Large intestine (tissue), 3 donors: ENCODE measurements around the gene SCUBE1. TPM values are rescaled to one million over a fixed set of nuclear protein-coding genes. Genes with fewer than 3 reads are reported as not detected.

Experiments
- DNase-seq, 2 donors: peaks; one replicate each; pipeline versions ENCODE4 v3.0.0 to v3.0.0-alpha.2; 2013
- H3K27ac ChIP-seq: one replicate; pipeline ENCODE4 v1.5.1; 2013; ENCODE audit warnings: low read length
- H3K27me3 ChIP-seq: 2 replicates; pipeline ENCODE4 v1.6.1; 2013; ENCODE audit warnings: low read length; ENCODE audit not compliant: control insufficient read depth, insufficient read depth
- H3K36me3 ChIP-seq: 2 replicates; pipeline ENCODE4 v1.6.1; 2013; ENCODE audit warnings: low read length; ENCODE audit not compliant: control insufficient read depth, insufficient read depth
- H3K4me1 ChIP-seq: one replicate; pipeline ENCODE4 v1.6.1; 2013; ENCODE audit warnings: low read length; ENCODE audit not compliant: control insufficient read depth, insufficient read depth
- H3K4me3 ChIP-seq: one replicate; pipeline ENCODE4 v1.5.1; 2013; ENCODE audit warnings: low read length
- H3K9me3 ChIP-seq: one replicate; pipeline ENCODE4 v1.6.1; 2013; ENCODE audit warnings: mild to moderate bottlenecking, low read depth, low read length, moderate library complexity; ENCODE audit not compliant: control insufficient read depth
- WGBS: methylation state at CpG from one replicate; pipeline ENCODE4 v1.1.5; 2013; ENCODE audit warnings: low lambda C conversion rate; ENCODE audit not compliant: insufficient coverage; 5-methylcytosine and 5-hydroxymethylcytosine counted together
- polyA plus RNA-seq: library from polyadenylated mRNA; unstranded; fragments of 120-200 nt; gene quantifications from one replicate; pipeline ENCODE4 v1.2.1, GENCODE V29; 2013

SCUBE1 gene
- polyA plus RNA-seq, 1 donor, result 4.4 TPM

DNA sequence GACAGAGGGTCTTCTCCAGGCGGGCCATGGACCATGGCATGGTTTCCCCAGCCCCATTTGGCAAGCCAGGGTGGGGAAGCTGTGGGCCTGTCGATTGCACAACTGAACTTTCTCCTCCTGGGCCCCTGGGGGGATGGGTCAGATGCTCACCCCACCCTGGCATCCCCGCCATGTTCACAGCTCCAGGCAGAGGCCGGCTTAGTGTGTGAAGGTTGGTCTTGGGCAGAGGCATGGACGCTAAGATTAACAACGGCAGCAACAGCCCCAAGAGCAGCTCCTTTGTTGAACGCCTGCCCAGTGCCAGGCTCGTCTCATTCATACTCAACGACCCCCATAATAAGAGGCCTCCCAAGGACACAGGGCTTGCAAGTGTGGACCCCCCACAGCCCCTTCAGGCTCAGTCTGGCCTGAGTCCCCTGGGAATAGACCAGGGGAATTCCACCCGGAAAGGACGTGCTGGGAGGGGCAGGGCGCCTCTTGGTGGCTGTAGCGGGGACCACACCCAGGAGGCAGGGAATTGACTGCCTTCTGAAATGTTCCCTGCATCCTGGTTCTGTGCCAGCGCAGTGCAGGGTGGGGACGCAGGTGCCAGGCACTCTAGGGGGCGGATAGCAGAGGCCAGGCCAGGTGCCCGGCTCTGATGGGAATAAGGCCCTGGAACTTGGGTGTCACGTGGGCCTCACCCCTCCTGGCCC is 183.5 kb downstream of the SCUBE1 start:
- no peak overlapping the region for H3K27ac ChIP-seq
- H3K27me3 ChIP-seq, result peaks cover 19% of the 10 kb centered on the region
- H3K4me3 ChIP-seq, result no peak overlapping the region
- WGBS, result no CpG with 5 or more reads among the region's 18 CpGs
- H3K4me1 ChIP-seq, result no peaks in the 10 kb centered on the region
- no peak for DNase-seq
- H3K36me3 ChIP-seq, result no peaks in the 10 kb centered on the region
- no peaks in the 10 kb centered on the region for H3K9me3 ChIP-seq

DNA sequence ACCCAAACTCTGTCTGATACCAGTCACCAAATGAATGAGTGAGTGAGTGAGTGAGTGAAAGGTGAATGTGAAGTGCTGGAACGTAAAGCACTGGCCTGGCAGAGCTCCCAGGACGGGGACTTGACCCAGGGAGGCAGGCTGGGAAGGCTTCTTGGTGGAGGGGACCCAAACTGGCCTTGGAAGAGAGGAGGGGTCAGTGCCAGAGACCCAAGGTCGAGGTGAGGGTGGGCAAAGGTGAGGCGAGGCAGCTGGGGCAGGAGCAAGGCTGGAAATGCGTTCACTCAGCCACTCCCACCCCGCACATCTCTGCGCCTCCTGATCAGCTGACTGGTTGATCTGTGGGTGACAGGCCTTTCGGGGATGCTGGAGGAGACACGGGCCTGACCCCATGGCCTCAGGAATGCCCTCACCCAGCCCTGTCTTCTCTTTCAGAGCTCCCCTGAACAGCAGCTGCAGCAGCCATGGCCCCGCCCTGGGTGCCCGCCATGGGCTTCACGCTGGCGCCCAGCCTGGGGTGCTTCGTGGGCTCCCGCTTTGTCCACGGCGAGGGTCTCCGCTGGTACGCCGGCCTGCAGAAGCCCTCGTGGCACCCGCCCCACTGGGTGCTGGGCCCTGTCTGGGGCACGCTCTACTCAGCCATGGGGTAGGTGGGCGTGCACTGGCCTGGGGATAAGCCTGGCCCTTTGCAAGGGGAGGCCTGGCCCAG is 184.2 kb downstream of the SCUBE1 start:
- no peaks in the 10 kb centered on the region for H3K9me3 ChIP-seq
- DNase-seq, result no peak
- H3K4me1 ChIP-seq, result no peaks in the 10 kb centered on the region
- no CpG with 5 or more reads among the region's 24 CpGs for WGBS
- H3K4me3 ChIP-seq, result no peak overlapping the region
- peaks cover 12% of the 10 kb centered on the region for H3K27me3 ChIP-seq
- H3K27ac ChIP-seq, result no peak overlapping the region
- H3K36me3 ChIP-seq, result no peaks in the 10 kb centered on the region

DNA sequence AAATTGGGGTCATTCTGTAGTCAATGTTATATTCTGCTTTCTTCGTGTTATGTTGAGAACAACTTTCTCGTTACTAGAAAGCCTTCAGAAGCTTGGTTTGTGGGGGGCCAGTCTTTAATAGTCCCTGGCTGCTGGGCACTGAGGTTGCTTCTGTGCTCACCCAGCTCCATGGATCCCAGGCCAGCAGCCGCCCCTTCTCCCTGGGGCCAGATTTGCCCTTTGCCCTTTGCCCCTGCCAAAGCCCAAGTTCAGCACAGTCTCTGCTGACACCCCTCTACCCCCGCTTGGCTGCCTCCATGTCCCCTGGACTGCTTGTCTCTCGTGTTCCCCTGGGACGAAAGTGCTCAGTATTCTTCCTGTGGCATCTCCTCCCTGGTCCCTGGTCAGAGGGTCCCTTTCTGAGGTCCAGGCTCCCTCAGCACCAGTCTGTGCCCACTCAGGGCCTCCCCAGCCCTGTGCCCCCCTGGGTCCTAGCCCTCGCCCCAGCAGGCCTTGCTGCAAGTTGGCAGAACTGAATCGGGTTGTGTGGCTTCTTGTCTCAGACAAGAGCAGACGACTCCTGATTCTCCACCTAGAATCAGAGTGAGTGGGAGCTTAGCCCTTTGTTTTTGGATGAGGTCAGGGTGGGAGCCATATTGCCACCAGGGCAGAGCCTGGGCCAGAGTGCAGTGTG is 185.2 kb downstream of the SCUBE1 start:
- Histone ChIP-seq H3K9me3 (no peaks in the 10 kb centered on the region), H3K4me1 (no peaks in the 10 kb centered on the region), H3K27me3 (peaks cover 4% of the 10 kb centered on the region), H3K36me3 (no peaks in the 10 kb centered on the region), H3K4me3 (no peak overlapping the region), H3K27ac (no peak overlapping the region)
- no peak for DNase-seq
- no CpG with 5 or more reads among the region's 9 CpGs for WGBS

DNA sequence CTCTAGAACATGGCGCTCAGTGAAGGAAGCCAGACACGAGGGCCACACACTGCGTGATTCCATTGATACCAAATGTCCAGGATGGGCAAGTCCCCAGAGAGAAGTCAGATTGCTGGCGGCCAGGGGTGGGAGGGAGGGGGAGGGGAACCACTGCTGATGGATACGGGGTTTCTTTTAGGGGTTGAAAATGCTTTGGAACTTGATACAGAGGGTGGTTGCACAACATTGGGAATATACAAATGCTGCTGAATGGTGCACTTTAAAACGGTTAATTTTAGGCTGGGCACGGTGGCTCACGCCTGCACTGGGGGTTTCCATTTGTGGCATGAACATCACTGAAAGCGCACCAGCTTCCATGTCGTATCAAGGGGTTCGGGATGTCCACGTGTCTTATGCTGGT is 186.8 kb downstream of the SCUBE1 start:
- no peak for DNase-seq
- WGBS, result no CpG with 5 or more reads among the region's 12 CpGs
- Histone ChIP-seq H3K27ac (no peak overlapping the region), H3K4me1 (no peaks in the 10 kb centered on the region), H3K4me3 (no peak overlapping the region), H3K27me3 (peaks cover 12% of the 10 kb centered on the region), H3K9me3 (no peaks in the 10 kb centered on the region), H3K36me3 (no peaks in the 10 kb centered on the region)

DNA sequence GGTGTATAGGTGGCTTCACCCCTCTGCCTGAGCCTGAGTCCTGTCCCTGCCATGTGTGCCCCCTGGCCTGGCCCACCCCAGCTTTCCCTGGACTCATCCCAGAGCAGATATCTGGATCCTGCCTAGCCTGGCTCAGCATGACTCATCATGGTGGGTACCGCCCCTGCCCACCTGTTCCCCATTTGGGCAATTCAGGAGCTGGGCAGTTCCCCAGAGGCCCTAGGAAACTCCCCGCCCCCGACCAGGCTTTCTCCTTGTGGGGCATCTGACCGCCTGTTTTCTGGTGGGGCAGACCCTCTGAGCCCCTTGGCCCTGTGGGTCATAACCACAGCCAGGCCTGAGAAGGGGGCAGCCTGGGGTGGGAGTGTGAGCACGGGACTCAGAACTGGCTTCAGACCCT is 187.4 kb downstream of the SCUBE1 start:
- Histone ChIP-seq H3K9me3 (no peaks in the 10 kb centered on the region), H3K36me3 (no peaks in the 10 kb centered on the region), H3K4me1 (peaks cover 2% of the 10 kb centered on the region), H3K27ac (no peak overlapping the region), H3K4me3 (no peak overlapping the region), H3K27me3 (peaks cover 15% of the 10 kb centered on the region)
- DNase-seq, result no peak
- WGBS, result no CpG with 5 or more reads among the region's 5 CpGs

DNA sequence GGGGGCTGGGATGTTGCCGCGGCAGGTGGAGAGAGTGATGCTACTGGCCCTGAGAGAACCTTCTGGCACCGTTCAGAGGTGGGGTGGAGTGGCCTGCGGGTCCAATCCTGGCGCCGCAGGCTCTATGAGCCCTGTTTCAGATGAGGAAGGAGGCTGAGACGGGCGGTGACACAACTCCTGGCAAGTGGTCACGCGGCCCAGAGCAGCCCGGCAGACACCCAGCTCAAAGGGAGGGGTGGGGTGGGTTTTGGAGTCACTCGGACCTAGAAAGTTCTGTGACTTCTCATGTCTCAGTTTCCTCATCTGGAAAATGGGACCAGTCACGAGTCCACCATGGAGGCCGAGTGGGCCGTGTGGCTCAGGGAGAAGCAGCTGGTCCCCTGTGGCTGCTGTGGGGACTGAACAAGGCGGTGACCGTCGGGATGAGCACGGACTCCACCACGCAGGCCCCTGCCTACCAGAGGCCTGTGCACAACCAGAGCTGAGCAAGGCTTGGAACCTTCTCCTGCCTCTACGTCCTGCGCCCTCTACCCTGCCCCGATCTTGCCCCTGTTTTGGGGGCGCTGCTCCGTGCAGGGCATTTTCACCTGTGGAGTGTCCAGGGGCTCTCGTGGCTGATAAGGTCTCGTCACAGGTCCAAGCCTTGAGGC is 188.2 kb downstream of the SCUBE1 start:
- no peaks in the 10 kb centered on the region for H3K9me3 ChIP-seq
- H3K4me3 ChIP-seq, result no peak overlapping the region
- H3K4me1 ChIP-seq, result peaks cover 2% of the 10 kb centered on the region
- DNase-seq, result no peak
- no peaks in the 10 kb centered on the region for H3K36me3 ChIP-seq
- no peak overlapping the region for H3K27ac ChIP-seq
- no CpG with 5 or more reads among the region's 27 CpGs for WGBS
- H3K27me3 ChIP-seq, result peaks cover 19% of the 10 kb centered on the region

- Histone ChIP-seq H3K4me1 (peaks cover 2% of the 10 kb centered on the region), H3K27ac (no peak overlapping the region), H3K36me3 (no peaks in the 10 kb centered on the region), H3K4me3 (no peak overlapping the region), H3K9me3 (no peaks in the 10 kb centered on the region), H3K27me3 (peaks cover 19% of the 10 kb centered on the region)
- WGBS, result 80% methylated on average over 1 of the region's 9 CpGs
- no peak for DNase-seq
These were observed 189.3 kb downstream of the SCUBE1 start for GRCh38 chr22:43153899-43154298.

DNA sequence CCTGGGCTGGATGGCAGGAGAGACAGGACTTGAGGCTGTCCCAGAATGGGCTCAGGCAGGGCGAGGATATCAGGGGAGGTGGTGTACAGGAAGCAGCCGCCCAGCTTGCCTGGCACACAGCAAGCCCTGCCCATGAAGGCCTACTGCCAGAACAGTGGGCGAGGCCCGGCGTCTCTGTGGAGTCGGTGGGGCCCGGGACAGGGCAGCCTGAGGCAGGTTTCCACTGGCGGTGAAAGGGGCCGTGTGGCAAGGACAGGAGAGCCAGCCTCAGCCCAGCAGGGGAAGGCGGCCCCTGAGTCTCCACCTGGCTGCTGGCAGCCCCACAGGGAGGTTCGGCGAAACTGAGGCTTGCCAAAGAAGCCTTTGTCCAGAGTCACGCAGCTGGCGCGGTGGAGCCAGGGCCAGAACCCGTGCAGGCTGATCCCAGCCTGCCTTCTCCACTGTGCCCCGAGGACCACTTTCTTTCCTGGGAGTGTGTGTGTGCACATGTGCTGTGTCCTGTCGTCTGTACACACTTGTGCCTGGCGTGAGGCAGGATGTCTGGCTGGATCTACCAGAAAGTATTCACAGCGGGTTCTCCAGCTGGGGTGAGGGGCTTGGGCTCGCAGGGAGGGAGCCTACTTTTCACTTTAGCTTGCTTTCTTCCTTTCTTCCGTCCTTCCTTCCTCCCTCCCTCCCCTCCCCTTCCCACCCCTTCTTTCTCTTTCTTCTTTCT is 190.7 kb downstream of the SCUBE1 start:
- 22% methylated on average over 2 of the region's 22 CpGs for WGBS
- peaks cover 19% of the 10 kb centered on the region for H3K27me3 ChIP-seq
- no peak overlapping the region for H3K27ac ChIP-seq
- H3K4me1 ChIP-seq, result peaks cover 2% of the 10 kb centered on the region
- H3K36me3 ChIP-seq, result no peaks in the 10 kb centered on the region
- DNase-seq, result peak in 1 of 2 donors; percentile 30
- H3K4me3 ChIP-seq, result no peak overlapping the region
- no peaks in the 10 kb centered on the region for H3K9me3 ChIP-seq

GRCh38 chr22:43152003-43152356 is 191.2 kb downstream of the SCUBE1 start:
- Histone ChIP-seq H3K9me3 (no peaks in the 10 kb centered on the region), H3K36me3 (no peaks in the 10 kb centered on the region), H3K4me3 (peak overlapping the region; percentile 43), H3K27me3 (peaks cover 19% of the 10 kb centered on the region), H3K4me1 (peaks cover 2% of the 10 kb centered on the region), H3K27ac (no peak overlapping the region)
- DNase-seq, result no peak
- WGBS, result no CpG with 5 or more reads among the region's 18 CpGs
